MCF 10A (cell line): Measurements from ENCODE around the gene UBIAD1. TPM values are rescaled to one million over a fixed set of nuclear protein-coding genes. Genes with fewer than 3 reads are reported as not detected.

ENCODE experiments used
- total RNA-seq: library from RNA; stranded (reverse); gene quantifications from 2 replicates; pipeline ENCODE4 v1.2.3, GENCODE V29; 2022

The UBIAD1 gene
- total RNA-seq, 1 experiment from 2014 or later = 23.2 TPM

Other genes starting within 250 kb of the UBIAD1 start
- 0.17 and 0.51 TPM in 2 replicates for gene MASP2, start 226.0 kb upstream of the UBIAD1 start, total RNA-seq
- 284 and 327 TPM in 2 replicates for gene SRM, start 213.2 kb upstream of the UBIAD1 start, total RNA-seq
- gene EXOSC10, start 173.3 kb upstream of the UBIAD1 start, total RNA-seq = 65.1 and 70.5 TPM in 2 replicates
- gene ANGPTL7, start 83.8 kb upstream of the UBIAD1 start, total RNA-seq = not detected in 2 replicates
- 45.9 and 54.0 TPM in 2 replicates for gene MTOR, start 10.6 kb upstream of the UBIAD1 start, total RNA-seq
- 0.09 and 0.17 TPM in 2 replicates for gene DISP3, start 206.0 kb downstream of the UBIAD1 start, total RNA-seq